ENCODE data around the gene KLK2. TPM values are rescaled to one million over a fixed set of nuclear protein-coding genes. Genes with fewer than 3 reads are reported as not detected.

KLK2 gene
- total RNA-seq (ENCODE audit: low replicate concordance): 0.43 TPM in 1 of 2 replicates, not detected in the other
- long read RNA-seq: 0 reads

GRCh38 chr19:50873056-50873455, at the start of gene KLK2:
Gene KLK2, plus strand, starts transcription at chr19:50873439. Its CDS starts 35 bp downstream, at chr19:50873474.
- Mint-ChIP-seq H3K4me3 (no peak within 1 kb of the TSS), H3K27ac (no peak within 1 kb of the TSS), H3K36me3 (no peaks in the 10 kb centered on the region), H3K9me3 (no peaks in the 10 kb centered on the region), H3K27me3 (peaks cover 42% of the 10 kb centered on the region), H3K4me1 (ENCODE audit: unreplicated experiment) (no peaks in the 10 kb centered on the region)
- TF ChIP-seq, protein P1, sequence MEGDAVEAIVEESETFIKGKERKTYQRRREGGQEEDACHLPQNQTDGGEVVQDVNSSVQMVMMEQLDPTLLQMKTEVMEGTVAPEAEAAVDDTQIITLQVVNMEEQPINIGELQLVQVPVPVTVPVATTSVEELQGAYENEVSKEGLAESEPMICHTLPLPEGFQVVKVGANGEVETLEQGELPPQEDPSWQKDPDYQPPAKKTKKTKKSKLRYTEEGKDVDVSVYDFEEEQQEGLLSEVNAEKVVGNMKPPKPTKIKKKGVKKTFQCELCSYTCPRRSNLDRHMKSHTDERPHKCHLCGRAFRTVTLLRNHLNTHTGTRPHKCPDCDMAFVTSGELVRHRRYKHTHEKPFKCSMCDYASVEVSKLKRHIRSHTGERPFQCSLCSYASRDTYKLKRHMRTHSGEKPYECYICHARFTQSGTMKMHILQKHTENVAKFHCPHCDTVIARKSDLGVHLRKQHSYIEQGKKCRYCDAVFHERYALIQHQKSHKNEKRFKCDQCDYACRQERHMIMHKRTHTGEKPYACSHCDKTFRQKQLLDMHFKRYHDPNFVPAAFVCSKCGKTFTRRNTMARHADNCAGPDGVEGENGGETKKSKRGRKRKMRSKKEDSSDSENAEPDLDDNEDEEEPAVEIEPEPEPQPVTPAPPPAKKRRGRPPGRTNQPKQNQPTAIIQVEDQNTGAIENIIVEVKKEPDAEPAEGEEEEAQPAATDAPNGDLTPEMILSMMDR (conservative IDR thresholded peaks at IDR 0.05): no peak
- no peak for DNase-seq (ENCODE audit: extremely low spot score, unreplicated experiment)

GRCh38 chr19:50826492-50827240, 46.6 kb upstream of the KLK2 start:
- Mint-ChIP-seq H3K4me3 (no peak overlapping the region), H3K9me3 (no peaks in the 10 kb centered on the region), H3K36me3 (no peaks in the 10 kb centered on the region), H3K4me1 (ENCODE audit: unreplicated experiment) (no peaks in the 10 kb centered on the region), H3K27ac (no peak overlapping the region), H3K27me3 (peaks cover 43% of the 10 kb centered on the region)
- no peak for DNase-seq (ENCODE audit: extremely low spot score, unreplicated experiment)
- TF ChIP-seq, protein P1 (conservative IDR thresholded peaks at IDR 0.05): no peak

- peaks cover 35% of the 10 kb centered on the region for H3K27me3 Mint-ChIP-seq
- no peak overlapping the region for H3K27ac Mint-ChIP-seq
- TF ChIP-seq, protein P1 (conservative IDR thresholded peaks at IDR 0.05): no peak
- H3K4me1 Mint-ChIP-seq (ENCODE audit: unreplicated experiment): no peaks in the 10 kb centered on the region
- no peaks in the 10 kb centered on the region for H3K36me3 Mint-ChIP-seq
- DNase-seq (ENCODE audit: extremely low spot score, unreplicated experiment): no peak
- no peaks in the 10 kb centered on the region for H3K9me3 Mint-ChIP-seq
- H3K4me3 Mint-ChIP-seq: no peak overlapping the region
Measured at GRCh38 chr19:50827476-50827875, 45.8 kb upstream of the KLK2 start.

DNA sequence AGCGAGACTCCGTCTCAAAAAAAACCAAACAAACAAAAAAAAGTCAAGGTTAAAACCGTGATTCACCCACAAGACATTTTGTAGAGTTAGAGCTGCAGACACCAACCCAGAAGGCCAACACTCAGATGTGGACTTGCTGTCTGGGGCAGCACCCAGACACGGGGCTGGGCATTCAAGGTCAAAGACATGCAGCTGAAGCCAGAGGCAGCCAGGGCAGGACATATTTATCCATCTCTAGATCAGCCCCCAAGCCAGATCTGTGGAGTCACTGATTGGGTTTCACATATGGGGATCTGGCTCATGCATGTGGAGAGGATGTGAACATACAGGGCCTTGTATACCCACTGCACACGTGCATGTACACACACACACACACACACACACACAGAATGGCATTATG, 43.4 kb upstream of the KLK2 start:
- Mint-ChIP-seq H3K27me3 (peaks cover 28% of the 10 kb centered on the region), H3K36me3 (no peaks in the 10 kb centered on the region), H3K27ac (no peak overlapping the region), H3K4me1 (ENCODE audit: unreplicated experiment) (no peaks in the 10 kb centered on the region), H3K4me3 (no peak overlapping the region), H3K9me3 (no peaks in the 10 kb centered on the region)
- TF ChIP-seq, protein P1 (conservative IDR thresholded peaks at IDR 0.05): no peak
- no peak for DNase-seq (ENCODE audit: extremely low spot score, unreplicated experiment)

DNA sequence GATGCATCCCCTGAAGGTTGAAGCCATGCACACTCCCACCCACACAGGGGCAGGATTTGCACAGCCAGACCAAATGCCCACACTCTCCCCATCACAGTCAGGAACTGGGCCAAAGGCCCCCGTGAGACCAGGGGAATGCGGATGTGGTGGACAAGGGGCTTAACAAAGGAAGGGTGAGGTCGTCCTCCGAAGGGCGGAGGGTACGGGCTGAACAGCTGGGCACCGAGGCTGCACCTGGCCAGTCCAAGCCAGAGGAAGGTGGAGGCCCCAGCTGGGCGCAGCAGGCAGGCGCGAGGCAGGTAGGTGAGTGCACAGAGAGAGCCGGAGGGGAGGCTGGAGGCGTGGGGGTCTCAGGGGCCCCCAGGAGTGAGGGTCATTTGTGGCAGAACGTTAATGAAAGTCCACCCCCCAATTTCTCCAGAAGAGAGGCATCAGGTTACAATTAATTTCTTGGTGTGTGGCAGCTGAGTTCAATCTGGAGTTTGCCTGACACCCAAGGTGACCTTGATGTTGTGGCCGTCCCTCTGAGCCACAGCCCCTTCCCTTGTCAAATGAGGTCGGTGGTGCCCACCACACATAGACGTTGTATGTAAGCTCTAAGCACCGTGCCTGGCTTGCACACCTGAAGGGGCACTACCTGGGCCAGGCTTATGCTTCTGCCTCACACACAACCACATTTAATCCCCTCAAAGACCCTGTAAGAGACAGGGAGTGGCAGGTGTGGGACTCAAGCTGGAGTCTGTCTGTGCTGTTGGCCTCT, 42.8 kb upstream of the KLK2 start:
- no peak for DNase-seq (ENCODE audit: extremely low spot score, unreplicated experiment)
- no peaks in the 10 kb centered on the region for H3K4me1 Mint-ChIP-seq (ENCODE audit: unreplicated experiment)

More for the DNA sequence above, 42.8 kb upstream of the KLK2 start:
- TF ChIP-seq, protein P1 (conservative IDR thresholded peaks at IDR 0.05): no peak
- no peaks in the 10 kb centered on the region for H3K9me3 Mint-ChIP-seq
- no peak overlapping the region for H3K4me3 Mint-ChIP-seq
- no peak overlapping the region for H3K27ac Mint-ChIP-seq
- H3K27me3 Mint-ChIP-seq: peaks cover 35% of the 10 kb centered on the region
- no peaks in the 10 kb centered on the region for H3K36me3 Mint-ChIP-seq
